NCI-H748 treated with DMSO at 0.1 percent for 48 hours (cell line): ENCODE data around the gene PDS5B.
"Not testable (repeated sequence)": the region's sequence is repeated elsewhere in the genome, so short reads cannot be mapped to it uniquely, and the experiment has no call there.

Source experiments
- DNase-seq: peaks from one replicate; lab custom pipeline; 2025; lab: John Stamatoyannopoulos, UW

The PDS5B gene

GRCh38 chr13:32650705-32651311 is 64.6 kb downstream of the PDS5B start:
- DNase-seq: peak; percentile 92

GRCh38 chr13:32657309-32657708 is 71.1 kb downstream of the PDS5B start:
- no peak for DNase-seq

- DNase-seq: no peak
Observed at GRCh38 chr13:32659736-32660135, 73.5 kb downstream of the PDS5B start.

GRCh38 chr13:32660227-32660626 is 74.0 kb downstream of the PDS5B start:
- no peak for DNase-seq

GRCh38 chr13:32661685-32662084 is 75.4 kb downstream of the PDS5B start:
- no peak for DNase-seq

- DNase-seq: peak; percentile 96
Observed at GRCh38 chr13:32663660-32664059, 77.4 kb downstream of the PDS5B start.

GRCh38 chr13:32666990-32667571 is 80.8 kb downstream of the PDS5B start:
- no peak for DNase-seq

- DNase-seq: peak; percentile 68
Observed at GRCh38 chr13:32669030-32669646, 82.9 kb downstream of the PDS5B start.

- DNase-seq: no peak
Observed at GRCh38 chr13:32674503-32674902, 88.3 kb downstream of the PDS5B start.

- DNase-seq: no peak
Observed at GRCh38 chr13:32676242-32676641, 90.0 kb downstream of the PDS5B start.

GRCh38 chr13:32682130-32682529 is 95.9 kb downstream of the PDS5B start:
- DNase-seq: no peak

GRCh38 chr13:32682740-32683139 is 96.5 kb downstream of the PDS5B start:
- DNase-seq: no peak

GRCh38 chr13:32687275-32687674 is 101.0 kb downstream of the PDS5B start:
- DNase-seq: no peak

- DNase-seq: no peak
Observed at GRCh38 chr13:32695602-32696250, 109.5 kb downstream of the PDS5B start.

GRCh38 chr13:32707471-32707870 is 121.2 kb downstream of the PDS5B start:
- no peak for DNase-seq

- no peak for DNase-seq
Observed at GRCh38 chr13:32713397-32713796, 127.1 kb downstream of the PDS5B start.

- DNase-seq: not testable (repeated sequence)
Observed at GRCh38 chr13:32716201-32716600, 129.9 kb downstream of the PDS5B start.

GRCh38 chr13:32720026-32720425 is 133.8 kb downstream of the PDS5B start:
- no peak for DNase-seq

GRCh38 chr13:32721131-32722034 is 135.1 kb downstream of the PDS5B start:
- DNase-seq: not testable (repeated sequence)

GRCh38 chr13:32722340-32722739 is 136.1 kb downstream of the PDS5B start:
- no peak for DNase-seq

- DNase-seq: no peak
Observed at GRCh38 chr13:32723987-32724386, 137.7 kb downstream of the PDS5B start.
